Globus pallidus (tissue), 1 donor: ENCODE measurements around the gene MOSPD3.

Experiments used
- DNase-seq: peaks from one replicate; pipeline ENCODE4 v3.0.0-alpha.2; 2015; ENCODE audit warnings: low spot score

Gene MOSPD3

DNA sequence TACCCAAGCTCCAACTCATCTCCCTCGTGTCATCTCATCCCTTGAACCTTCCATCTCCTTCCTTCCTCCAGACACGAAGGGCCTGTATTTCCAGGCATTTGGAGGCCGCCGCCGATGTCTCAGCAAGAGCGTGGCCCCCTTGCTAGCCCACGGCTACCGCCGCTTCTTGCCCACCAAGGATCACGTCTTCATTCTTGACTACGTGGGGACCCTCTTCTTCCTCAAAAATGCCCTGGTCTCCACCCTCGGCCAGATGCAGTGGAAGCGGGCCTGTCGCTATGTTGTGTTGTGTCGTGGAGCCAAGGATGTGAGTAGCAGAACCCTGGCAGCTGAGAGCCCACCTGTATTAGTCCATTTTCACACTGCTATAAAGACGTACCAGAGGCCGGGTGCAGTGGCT, 20.7 kb upstream of the MOSPD3 start:
- no peak for DNase-seq

DNA sequence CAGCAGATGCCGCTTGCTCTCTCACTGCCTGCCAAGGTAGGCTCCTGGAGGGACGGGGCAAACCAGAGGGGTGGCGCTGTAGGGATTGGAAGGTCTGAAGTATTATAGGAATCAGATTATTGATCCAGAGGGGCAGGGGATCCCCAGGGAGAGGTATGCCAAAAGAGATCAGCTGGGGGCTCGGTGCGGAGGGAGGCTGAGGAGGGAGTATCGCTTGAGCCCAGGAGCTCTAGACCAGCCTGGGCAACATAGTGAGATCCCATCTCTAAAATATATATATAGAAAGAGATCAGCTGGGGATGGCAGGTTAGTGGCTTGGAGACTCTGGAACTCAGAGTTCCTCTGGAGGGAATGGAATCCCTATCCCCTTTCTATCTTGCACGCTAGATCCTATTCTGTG, 17.2 kb upstream of the MOSPD3 start:
- no peak for DNase-seq

DNA sequence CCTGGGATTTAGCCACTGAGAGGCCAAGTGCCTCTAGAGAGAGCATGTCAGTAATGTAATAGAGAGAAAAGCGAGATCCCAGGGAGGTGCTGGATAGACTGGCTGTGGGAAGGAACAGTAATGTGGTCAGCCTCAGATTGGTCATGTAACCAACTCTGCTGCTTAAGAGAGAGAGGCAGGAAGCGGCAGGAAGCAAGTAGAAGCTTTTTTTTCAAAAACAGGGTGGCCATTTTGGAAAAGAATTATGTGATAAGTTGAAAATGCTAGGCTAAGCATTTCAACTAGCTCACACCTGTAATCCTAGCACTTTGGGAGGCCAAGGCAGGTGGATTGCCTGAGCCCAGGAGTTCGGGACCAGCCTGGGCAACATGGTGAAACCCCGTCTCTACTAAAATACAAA, 13.9 kb upstream of the MOSPD3 start:
- DNase-seq = no peak

DNA sequence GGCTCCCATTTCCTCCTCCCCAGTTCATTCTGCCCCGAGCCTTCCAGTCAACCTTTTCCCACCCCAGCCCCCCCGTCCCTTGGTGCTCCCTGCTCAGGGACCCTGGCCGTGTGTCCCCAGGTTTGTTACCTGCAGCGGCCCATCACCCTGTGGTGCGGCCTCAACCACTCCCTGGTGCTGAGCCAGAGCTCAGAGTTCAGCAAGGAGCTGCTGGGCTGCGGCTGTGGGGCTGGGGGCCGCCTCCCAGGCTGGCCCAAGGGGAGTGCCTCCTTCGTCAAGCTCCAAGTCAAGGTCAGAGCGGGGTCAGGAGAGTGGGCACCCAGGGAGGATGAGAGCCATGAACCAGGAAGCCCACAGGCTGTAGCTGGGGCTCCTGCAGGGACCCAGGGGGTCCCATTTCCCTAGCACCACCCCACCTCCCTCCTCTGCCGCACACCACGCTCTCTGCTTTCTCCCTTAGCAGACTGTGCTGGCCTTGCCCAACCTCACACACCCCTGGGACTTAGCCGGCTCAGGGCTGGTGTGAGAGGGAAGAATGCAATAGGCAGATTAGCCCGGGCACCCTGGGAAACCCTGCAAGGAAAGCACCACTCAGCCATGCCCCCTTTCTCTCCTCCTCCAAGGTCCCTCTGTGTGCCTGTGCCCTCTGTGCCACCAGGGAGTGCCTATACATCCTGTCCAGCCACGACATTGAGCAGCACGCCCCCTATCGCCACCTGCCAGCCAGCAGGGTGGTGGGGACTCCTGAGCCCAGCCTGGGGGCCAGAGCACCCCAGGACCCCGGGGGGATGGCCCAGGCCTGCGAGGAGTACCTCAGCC, 12.2 kb upstream of the MOSPD3 start:
- no peak for DNase-seq

DNA sequence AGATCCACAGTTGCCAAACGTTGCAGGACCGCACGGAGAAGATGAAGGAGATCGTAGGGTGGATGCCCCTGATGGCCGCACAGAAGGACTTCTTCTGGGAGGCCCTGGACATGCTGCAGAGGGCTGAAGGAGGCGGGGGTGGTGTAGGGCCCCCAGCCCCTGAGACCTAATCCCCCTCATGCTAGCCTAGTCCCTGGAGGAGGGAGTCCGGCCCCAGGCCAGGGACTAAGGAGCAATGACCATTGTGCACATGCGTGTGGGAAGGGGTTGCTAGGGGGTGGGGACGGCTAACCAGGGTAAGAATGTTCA, 11.7 kb upstream of the MOSPD3 start:
- no peak for DNase-seq

DNA sequence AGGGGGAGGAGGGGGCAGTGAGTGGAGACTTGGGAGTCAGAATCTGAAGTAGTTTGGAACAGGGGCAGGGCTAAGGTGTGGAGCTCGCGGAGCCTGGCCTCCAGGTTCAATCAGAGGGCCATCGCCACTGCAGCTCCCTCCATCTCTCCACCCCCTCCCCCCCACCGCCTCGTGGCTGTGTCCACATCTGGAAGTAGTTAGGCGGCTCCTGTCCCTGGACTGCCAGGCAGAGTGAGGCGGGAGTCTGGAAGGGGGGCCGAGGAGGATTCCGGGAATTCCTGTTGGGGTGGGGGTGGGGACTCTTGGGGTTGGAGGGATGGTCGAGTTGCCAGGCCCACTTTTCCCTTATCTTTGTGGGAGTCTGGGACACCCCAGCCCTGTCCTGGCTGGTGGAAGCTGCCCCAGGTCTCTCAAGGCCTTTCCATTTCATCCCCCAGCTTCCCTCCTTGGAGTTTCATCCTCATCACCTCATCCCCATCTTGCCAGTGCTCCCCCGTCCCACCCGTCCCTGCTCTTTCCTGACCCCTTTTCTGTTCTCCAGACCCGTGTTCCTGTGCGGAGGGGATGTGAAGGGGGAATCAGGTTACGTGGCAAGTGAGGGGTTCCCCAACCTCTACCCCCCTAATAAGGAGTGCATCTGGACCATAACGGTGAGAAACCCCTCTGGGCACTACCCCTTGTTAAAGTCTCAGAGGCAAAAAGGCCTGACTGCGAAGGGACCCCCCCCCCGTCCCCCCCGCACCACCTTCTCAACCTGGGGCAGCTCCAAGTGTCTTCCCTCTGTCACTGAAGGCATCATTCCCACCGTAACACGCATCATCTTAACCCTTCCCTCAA, 9.2 kb upstream of the MOSPD3 start:
- DNase-seq = no peak

DNA sequence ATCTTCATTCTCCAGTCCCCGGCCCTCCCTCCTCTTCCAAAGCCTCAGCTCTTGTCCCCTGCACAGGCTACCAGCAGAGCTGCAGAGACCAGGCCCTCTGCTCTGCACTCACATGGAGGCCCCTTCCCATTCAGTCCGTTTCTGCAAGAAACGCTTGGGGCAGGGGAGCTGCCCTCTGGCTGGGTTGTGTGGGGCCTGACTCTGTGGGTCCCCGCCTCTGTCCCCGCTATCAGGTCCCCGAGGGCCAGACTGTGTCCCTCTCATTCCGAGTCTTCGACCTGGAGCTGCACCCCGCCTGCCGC, 8.7 kb upstream of the MOSPD3 start:
- DNase-seq = no peak

DNA sequence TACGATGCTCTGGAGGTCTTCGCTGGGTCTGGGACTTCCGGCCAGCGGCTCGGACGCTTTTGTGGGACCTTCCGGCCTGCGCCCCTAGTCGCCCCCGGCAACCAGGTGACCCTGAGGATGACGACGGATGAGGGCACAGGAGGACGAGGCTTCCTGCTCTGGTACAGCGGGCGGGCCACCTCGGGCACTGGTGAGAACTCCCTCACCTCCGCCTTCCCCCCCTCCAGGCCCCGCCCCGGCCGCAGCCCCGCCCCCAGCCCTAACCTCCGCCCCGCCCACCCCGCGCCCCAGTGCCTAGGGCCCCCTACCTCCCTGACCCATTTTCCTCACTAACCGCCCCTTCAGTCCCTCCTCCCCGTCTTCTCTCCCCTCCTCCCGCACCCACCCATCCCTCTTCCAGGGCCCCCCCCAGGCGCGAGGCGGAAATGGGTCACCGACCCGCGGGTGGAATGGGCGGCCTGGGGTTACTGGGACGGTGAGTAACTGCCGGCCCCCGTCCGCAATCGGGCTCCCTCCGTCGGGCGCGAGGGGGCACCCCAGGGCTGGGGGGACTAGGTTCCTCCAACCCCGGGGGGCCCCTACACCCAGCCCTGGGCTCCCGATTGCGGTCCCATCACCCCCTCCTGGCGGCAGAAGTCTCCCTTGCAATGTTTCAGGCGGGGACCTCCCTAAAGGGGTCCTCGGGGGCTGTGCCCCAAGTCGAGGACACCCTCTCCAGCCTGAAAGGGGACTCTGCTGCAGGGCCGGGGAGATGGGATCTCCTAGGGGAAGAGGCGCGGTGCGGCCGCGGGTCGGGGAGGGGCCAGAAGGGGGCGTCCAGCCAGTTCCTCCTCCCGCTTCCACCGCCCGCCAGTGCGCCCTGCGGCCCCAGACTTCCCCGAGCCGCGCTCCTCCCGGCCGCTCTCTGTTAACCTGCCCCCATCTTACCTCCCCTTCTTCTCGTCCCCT, 8.0 kb upstream of the MOSPD3 start:
- DNase-seq = no peak

DNA sequence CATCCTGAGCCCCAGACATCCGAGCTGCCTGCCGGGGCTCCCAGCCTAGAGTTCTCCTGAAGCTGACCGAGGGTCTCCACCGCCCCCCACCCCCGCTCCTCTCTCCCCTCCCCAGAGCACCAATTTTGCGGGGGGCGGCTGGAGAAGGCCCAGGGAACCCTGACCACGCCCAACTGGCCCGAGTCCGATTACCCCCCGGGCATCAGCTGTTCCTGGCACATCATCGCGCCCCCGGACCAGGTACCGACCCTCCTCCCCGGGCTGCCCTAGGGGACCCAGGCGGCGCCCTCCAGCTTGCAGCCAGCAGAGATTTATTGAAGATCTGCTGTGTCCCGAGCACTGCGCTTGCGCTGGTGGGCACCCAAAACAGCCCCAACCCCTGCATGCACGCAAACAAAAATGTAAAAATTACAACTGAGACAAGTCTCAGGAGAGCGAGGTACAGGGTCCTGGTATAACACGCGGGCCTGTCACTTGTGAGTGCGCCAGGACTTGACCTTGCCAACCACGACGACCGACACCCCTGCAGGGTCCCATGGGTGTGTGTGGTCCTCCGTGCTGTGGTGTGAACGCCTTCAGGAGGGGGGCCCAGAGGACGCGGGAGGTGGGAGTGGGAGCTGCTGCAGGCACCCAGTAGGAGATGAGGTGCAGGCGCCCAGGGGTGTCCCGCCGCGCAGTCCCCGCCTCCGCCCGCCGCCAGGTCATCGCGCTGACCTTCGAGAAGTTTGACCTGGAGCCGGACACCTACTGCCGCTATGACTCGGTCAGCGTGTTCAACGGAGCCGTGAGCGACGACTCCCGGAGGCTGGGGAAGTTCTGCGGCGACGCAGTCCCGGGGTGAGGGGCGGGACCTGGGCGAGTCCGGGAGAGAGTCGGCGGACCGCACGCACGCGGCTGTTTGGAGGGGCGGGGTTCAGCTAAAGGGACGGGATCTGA, 7.1 kb upstream of the MOSPD3 start:
- no peak for DNase-seq

DNA sequence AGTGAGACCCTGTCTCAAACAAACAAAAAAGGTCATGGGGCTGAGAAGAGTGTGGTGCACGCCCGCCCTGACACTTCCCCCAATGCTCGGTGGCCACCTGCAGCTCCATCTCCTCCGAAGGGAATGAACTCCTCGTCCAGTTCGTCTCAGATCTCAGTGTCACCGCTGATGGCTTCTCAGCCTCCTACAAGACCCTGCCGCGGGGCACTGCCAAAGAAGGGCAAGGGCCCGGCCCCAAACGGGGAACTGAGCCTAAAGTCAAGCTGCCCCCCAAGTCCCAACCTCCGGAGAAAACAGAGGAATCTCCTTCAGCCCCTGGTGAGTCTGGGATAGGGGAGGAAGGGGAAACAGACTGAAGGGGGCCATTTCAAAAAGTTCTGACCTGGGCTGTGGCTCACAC, 6.0 kb upstream of the MOSPD3 start:
- DNase-seq = no peak

DNA sequence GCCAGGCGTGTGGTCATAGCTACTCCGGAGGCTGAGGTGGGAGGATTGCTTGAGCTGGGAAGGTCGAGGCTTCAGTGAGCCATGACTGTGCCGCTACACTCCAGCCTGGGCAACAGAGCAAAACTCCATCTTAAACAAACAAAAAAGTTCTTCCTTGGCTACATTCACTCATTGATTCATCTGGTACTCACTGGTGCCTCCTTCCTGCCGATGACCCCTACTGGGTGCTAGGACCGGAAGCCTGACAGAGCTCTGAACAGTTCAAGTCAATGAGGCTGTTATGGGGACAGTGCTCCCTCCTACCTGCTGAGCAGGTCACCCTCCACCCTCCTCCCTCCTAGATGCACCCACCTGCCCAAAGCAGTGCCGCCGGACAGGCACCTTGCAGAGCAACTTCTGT, 5.2 kb upstream of the MOSPD3 start:
- no peak for DNase-seq

DNA sequence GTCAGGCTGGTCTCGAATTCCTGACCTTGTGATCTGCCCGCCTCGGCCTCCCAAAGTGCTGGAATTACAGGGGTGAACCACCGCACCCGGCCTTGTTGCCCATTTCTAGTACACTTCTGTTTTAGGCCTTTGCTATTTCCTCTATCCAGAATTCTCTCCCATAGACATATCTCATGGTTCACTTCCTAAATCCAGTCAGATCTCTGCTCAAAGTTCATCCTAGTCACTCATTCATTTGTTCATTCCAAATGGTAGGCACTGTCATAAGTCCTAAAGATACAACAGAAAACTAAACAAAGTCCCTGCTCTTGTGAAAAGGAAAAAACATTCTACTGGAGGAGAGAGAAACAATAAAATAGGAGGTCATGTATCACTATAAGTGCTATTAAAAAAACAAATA, 2.4 kb upstream of the MOSPD3 start:
- DNase-seq = no peak

DNA sequence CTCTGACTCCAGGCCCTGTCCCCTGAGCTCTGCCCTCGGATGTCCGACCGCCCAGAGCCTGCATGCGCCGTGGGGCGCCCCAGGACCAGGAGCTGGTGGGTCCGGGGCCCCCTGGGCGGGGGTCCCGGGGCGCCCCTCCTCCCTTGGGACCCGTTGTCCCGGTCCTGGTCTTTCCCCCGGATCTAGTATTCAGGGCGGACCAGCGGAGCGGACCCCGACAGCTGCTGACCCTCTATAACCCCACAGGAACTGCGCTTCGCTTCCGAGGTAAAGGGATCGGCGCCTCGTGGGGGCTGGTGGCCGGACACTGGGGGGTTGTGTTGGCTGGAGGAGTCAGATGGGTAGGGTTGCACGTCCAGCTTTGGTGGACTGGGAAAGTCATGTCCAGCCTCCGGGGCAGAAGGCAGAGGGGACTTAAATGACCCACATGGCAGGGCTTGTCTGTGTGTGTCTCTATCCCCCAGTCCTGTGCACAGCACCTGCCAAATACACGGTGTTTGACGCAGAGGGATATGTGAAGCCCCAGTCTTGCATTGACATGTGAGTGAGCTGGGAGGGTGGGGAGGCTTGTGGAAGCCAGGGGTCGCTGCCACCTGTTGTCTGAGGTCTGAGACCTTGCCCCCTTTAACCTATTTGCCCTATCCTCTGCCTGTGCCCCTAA, 520 bp downstream of the MOSPD3 start:
- DNase-seq = no peak

DNA sequence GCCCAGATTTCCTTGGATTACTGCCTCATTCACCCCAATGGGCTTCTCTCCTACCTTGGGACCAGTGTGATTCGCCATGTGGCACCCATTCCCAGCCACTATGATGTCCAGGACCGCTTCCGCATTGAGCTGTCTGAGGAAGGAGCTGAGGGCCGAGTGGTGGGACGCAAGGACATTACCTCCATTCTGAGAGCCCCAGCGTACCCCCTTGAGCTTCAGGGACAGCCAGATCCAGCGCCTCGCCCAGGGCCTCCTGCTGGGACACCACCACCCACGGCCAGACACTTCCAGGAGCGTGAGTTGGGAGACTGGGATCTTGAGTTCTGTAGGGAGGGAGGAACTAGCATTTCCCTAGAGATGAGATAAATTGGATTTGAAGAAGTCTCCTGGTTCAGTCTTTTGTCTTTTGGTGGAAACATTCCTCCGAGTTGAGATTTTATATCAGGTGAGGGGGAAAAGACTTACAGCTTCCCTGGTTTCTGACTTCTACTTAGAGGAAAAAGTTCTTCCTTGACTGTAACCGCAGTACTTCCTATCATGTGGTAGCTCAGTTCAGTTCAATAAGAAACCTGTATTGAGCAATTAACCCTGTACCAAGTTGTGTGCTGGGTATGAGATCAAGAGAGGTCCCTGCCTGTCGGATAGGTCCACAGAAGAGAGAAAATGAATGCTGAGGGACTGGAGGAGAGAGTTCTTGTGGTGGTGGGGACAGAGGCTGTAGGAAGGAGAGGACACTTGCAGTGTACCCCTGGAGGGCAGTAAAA, 1.3 kb downstream of the MOSPD3 start:
- DNase-seq = no peak

DNA sequence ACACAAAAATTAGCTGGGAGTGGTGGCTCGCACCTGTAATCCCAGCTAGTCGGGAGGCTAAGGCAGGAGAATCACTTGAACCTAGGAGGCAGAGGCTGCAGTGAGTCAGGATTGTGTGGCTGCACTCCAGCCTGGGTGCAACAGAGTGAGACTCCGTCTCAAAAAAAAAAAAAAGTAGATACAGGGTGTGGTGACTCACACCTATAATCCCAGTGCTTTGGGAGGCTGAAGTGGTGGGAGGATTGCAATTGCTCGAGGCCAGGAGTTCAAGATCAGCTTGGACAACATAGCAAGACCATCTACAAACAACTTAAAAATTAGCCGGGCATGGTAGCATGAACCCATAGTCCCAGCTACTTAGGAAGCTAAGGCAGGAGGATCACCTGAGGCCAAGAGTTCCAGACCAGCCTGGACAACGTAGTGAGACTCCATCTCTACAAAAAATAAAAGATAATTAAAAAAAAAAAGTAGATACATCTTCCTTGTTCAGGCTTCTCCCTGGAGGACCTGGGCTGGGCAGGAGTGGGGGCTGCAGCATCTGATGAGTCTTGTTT, 2.0 kb downstream of the MOSPD3 start:
- no peak for DNase-seq

DNA sequence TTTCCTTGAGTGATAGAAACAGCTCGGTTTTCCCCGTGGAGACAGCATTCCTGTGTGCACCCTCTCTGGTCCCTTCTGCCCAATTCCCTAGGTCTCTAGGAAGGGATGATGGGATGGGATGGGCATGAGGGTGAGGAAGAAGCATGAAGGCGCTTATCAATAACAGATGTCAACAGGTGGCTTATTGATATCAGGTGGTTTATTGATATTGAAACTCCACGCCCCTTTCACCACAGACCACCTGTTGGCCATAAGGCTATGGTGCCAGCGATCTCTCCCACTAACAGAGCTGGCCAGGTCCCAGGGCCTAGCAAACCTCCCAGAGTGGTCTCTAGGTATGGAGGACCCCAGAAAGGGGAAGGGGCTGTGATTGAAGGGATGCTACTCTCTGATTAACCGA, 7.9 kb downstream of the MOSPD3 start:
- DNase-seq = no peak

DNA sequence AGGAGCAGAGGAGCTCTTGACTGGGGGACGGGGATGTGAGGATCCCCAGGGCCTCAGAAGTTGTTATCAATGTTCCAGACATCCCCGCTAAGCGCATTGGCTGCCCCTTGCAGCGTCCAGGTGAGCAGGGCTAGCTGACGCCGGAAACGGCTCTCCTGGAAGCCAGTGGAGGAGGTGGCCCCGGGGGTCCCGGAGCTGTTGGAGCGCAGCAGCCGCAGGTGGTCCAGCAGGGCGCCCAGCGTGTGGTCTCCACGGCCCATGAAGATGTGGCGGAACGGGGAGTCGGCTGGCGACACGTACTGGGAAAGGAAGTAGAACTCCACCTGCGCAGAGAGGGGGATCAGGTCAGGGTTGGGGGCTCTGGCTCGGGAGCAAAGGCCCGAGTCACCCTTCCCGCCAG, 8.5 kb downstream of the MOSPD3 start:
- DNase-seq = no peak

DNA sequence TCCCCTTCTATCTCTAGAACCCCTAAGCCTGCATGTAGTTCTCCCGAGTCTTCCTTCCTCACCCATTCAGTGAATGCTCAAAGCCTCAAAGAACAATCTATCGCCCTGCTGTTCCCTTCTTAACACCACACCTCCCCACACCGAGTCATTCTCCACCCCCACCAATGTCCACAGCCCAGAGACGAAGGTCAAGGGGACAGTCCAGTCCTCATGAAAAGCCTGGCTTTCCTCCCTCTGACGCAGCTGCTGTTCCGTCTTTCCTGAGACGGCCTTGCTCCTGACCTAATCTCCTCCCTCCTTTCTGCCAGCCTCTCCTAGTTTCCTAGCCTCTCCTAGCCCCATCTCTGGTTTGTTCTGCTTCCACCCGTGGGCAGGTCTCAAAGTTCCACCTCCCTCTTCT, 9.2 kb downstream of the MOSPD3 start:
- no peak for DNase-seq

DNA sequence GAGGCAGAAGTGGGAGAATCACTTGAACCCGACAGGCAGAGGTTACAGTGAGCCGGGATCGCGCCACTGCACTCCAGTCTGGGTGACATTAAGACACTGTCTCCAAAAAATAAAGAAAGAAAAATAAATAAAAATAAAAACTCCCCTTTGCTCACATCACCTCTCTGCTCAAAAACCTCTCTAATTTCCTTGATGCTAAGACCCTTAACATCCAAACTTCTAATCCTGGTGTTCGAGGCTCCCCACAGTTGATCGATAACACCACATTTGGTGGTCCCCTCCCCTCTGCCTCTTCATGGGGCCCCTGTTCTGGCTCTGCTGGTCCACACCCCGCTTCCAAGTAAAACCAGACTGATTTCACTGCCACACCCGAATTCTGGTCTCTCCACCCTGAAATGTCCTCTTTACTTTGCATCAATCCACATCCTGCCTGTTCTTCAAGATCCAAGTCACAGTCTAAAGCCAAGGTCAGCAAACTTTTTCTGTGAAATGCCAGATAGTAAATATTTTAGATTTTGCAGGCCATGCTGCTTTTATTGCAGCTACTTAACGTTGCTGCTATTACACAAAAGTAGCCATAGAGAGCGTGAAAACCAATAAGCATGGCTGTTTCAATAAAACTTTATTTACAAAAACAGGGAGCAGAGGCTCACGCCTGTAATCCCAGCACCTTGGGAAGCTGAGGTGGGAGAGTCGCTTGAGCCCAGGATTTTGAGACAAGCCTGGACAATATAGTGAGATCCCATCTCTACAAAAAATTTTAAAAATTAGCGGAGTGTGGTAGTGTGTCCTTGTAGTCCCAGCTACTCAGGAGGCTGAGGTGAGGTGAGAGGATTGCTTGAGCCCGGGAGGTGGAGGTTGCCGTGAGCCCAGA, 11.8 kb downstream of the MOSPD3 start:
- no peak for DNase-seq
